ENCODE results near the gene CREBBP. TPM values are rescaled to one million over a fixed set of nuclear protein-coding genes. Genes with fewer than 3 reads are reported as not detected.

CREBBP gene
- total and polyA plus RNA-seq, 9 of the 15 experiments (the other 6 are each of a cell fraction or from before 2014, with no cell fraction given) = 0.70 to 24.8 (median 5.6) TPM

DNA sequence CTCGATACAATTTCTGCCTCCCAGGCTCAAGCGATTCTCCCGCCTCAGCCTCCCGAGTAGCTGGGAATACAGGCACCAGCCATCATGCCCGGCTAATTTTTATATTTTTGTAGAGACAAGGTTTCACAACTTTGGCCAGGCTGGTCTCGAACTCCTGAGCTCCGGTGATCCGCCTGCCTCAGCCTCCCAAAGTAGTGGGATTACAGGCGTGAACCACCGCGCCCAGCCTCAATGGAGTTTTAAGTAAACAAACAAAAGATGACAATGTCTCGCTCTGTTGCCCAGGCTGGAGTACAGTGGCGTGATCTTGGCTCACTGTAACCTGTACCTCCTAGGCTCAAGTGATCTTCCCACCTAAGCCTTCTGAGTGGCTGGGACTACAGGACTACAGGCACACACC lies 110.6 kb downstream of the CREBBP start (continued):
- TF ChIP-seq, protein P1, sequence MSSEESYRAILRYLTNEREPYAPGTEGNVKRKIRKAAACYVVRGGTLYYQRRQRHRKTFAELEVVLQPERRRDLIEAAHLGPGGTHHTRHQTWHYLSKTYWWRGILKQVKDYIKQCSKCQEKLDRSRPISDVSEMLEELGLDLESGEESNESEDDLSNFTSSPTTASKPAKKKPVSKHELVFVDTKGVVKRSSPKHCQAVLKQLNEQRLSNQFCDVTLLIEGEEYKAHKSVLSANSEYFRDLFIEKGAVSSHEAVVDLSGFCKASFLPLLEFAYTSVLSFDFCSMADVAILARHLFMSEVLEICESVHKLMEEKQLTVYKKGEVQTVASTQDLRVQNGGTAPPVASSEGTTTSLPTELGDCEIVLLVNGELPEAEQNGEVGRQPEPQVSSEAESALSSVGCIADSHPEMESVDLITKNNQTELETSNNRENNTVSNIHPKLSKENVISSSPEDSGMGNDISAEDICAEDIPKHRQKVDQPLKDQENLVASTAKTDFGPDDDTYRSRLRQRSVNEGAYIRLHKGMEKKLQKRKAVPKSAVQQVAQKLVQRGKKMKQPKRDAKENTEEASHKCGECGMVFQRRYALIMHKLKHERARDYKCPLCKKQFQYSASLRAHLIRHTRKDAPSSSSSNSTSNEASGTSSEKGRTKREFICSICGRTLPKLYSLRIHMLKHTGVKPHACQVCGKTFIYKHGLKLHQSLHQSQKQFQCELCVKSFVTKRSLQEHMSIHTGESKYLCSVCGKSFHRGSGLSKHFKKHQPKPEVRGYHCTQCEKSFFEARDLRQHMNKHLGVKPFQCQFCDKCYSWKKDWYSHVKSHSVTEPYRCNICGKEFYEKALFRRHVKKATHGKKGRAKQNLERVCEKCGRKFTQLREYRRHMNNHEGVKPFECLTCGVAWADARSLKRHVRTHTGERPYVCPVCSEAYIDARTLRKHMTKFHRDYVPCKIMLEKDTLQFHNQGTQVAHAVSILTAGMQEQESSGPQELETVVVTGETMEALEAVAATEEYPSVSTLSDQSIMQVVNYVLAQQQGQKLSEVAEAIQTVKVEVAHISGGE (CRISPR knock-in tag; IDR thresholded peaks at IDR 0.05) = no peak
- TF ChIP-seq CBX8 (IDR thresholded peaks at IDR 0.05; ENCODE audit: borderline replicate concordance, extremely low read depth, low read depth, low read length, poor library complexity, severe bottlenecking) (no peak), ZNF57 (CRISPR knock-in tag; IDR thresholded peaks at IDR 0.05) (no peak)

DNA sequence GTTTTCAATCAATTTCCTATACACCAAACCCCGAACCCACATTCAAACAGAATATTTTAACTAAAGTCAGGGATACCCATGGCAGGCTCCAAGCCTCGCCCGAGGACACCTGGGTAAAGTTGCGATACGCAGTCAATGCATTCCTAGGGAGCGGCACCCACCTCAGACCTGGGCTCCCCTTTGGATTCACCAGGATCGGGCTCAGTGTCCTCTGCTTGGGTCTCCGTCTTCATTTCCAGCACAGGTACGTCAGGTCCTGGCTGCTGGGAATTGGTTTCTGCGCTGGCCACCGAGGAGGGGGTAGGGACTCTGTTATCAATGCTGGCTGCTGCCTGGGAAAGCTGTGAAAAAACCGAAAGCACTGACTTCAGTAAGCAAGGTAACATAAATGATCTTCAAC lies 111.5 kb downstream of the CREBBP start:
- Histone ChIP-seq H3K27ac (ENCODE audit: extremely low read depth, low read depth, low read length) (no peak overlapping the region), H3K9me3 (replicated peaks; ENCODE audit: control insufficient read depth, insufficient read depth, low read depth, low read length) (no peaks in the 10 kb centered on the region), H3K9ac (ENCODE audit: insufficient read depth in 1 of 2, low read depth in 2 of 2, low read length in 2 of 2) (no peak overlapping the region), H3K4me2 (ENCODE audit: insufficient read depth, low read length) (no peak overlapping the region), H4K20me1 (replicated peaks; ENCODE audit: control insufficient read depth, insufficient read depth, low read length) (no peaks in the 10 kb centered on the region; the same call in 1 of the 2 replicates), H3K79me2 (ENCODE audit: control insufficient read depth, insufficient read depth, low read length) (no peaks in the 10 kb centered on the region), H3K27me3 (ENCODE audit: control insufficient read depth in 2 of 2, insufficient read depth in 2 of 2, low read length in 2 of 2) (no peaks in the 10 kb centered on the region), H2AFZ (ENCODE audit: low read depth, low read length) (no peak overlapping the region), H3K36me3 (ENCODE audit: control insufficient read depth, insufficient read depth, low read length) (peaks cover 70% of the 10 kb centered on the region), H3K9me1 (ENCODE audit: control insufficient read depth, insufficient read depth, low read length) (no peaks in the 10 kb centered on the region), H3K4me3 (no peak overlapping the region), H3K4me1 (replicated peaks in 1 of 2; ENCODE audit: control insufficient read depth in 2 of 2, insufficient read depth in 2 of 2, low read length in 2 of 2) (peaks cover 0 to 4% of the 10 kb centered on the region in 2 experiments; a peak in 1 of 5 replicates)
- CTCF ChIA-PET (ENCODE audit: low intra/inter-chr PET ratio) = no interaction called here
- FAIRE-seq = no peak
- intact Hi-C loops (cut with micrococcal nuclease) = no loop called here
- POLR2A ChIA-PET = no interaction called here
- in situ Hi-C loops (cut with MboI) = no loop called here
- no peak for DNase-seq (ENCODE audit: extremely low read depth in 1 of 4, low spot score in 3 of 4)
- 94% methylated on average over 12 of the region's 12 CpGs for WGBS (ENCODE audit: insufficient coverage, low coverage, missing lambda C conversion rate)
- TF ChIP-seq ZNF507 (tag; conservative IDR thresholded peaks at IDR 0.05) = no peak
- TF ChIP-seq SMAD4 (CRISPR knock-in tag; conservative IDR thresholded peaks at IDR 0.05) = no peak
- TF ChIP-seq, protein P2, sequence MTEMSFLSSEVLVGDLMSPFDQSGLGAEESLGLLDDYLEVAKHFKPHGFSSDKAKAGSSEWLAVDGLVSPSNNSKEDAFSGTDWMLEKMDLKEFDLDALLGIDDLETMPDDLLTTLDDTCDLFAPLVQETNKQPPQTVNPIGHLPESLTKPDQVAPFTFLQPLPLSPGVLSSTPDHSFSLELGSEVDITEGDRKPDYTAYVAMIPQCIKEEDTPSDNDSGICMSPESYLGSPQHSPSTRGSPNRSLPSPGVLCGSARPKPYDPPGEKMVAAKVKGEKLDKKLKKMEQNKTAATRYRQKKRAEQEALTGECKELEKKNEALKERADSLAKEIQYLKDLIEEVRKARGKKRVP (CRISPR knock-in tag; IDR thresholded peaks at IDR 0.05) = no peak
- ATAC-seq = no peak
- BruUV-seq (replicated peaks) = no TSS peak

Data from K562 (cell line).